NCI-H2107 treated with DMSO at 0.1 percent for 48 hours (cell line): Measurements from ENCODE around the gene MINDY4.
"Not testable (repeated sequence)": the region's sequence is repeated elsewhere in the genome, so short reads cannot be mapped to it uniquely, and the experiment has no call there.

ENCODE experiments used
- DNase-seq: peaks from one replicate; lab custom pipeline; 2025; ENCODE audit not compliant: unreplicated experiment; lab: John Stamatoyannopoulos, UW

Gene MINDY4

DNA sequence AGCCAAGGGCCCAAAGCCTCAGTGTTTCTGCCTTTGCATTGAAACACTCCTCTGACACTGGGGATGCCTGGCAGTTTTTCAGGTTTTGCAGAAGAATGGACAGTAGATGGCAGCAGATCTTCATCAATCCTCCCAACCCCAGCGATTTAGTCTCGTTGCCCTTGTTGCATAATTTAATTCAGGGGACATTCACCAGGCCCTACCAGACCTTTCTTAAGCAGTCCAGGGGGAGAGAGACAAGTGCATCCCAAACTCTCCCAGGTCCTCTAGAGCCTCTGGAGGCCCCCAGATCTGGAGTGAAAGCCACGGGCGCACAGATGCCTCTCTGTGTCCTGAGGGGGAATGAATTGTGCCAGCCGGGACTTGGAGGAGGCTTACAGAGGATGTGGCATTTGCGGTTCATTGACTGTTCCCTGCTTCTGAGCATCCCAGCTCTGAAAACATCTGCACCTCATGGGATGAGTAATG is 29.6 kb downstream of the MINDY4 start:
- DNase-seq: peak; percentile 89

DNA sequence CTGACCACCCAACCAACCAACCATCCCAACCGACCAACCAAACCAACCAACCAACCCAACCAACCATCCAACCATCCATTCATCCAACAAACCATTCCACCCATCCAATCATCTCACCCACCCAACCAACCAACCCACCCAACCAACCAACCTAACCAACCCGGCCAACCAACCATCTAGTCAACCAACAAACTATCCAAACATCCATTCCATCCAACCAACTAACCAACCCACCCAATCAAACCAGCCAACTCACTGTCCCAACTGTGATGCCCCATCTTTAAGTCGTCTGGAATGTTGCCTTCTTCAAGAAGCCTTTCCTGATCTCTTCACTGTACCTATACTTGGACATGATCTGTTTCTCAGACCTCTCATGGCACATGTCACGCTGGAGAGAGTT is 31.6 kb downstream of the MINDY4 start:
- DNase-seq: no peak

DNA sequence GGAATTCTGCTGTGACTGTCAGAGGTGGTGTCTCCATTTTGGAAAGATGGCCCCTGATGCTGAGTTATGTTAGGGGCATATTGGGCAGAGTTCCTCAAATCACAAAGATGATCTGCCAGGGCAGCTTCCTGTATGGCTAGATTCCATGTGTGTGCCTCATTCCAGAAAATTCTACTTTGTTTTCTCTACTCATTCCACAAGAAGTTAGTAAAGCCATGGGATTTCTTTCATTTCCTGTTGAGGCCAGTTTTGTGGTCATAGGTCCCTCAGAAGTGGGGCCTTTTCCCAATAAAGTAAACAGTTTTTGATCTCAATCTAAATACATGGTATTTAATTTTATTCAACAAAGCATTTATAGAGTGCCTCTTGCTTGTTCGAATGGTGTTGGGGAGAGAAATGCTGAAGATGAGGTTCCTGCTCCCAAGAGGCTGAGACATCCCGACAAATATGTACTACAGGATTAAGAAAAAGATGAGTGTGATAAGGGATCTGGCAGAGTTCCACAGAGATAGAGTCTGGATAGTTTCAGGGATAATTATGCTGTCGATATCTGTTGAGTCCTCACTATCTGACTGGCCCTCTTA is 33.0 kb downstream of the MINDY4 start:
- no peak for DNase-seq

DNA sequence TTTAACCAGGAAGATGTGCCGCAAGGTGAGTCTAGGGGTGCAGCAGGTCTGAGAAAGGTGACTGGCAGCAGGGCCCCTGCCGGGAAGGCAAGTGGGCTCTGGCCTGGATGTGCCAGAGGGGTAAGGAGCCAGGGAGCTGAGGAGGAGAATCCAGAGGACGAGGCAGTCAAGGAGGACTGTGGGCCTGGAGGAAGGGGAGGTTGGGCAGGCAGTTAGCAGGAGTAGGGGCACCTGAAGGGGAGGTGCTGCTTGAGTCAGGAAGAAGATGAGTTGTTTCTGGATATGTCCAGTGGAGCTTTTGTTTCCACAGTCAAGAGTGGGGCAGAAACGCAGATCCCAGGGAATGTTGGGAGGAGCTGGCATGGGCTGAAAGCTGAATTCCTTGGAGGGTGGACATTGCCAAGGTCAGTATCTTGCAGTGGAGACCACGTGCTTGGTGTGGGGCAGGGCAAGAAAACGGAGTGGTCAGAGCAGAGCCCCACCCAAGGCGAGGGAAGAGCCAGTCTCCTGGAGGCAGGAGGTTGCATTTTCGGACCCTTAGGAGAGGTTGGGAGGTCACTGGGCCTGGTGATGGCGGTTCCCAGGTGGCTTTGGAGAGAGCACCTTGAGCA is 34.0 kb downstream of the MINDY4 start:
- DNase-seq: no peak

DNA sequence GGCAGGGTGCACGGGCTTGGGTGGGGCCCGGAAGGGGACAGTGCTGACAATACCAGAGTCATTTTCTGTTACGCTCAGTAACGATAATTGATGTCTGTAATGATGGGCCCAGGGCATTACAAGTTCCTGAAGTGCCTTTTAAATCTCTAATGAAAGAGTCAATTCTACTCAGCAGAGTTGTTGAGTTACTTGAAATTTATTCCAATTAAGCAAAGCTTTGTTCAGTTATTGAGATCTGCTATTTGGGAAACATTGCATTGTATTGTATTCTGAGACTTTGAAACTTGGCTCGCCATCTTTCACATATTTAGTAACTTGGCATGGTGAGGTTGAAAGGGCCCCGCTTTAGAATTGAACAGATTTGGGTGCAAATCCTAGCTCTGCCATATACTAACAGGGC is 34.7 kb downstream of the MINDY4 start:
- no peak for DNase-seq

DNA sequence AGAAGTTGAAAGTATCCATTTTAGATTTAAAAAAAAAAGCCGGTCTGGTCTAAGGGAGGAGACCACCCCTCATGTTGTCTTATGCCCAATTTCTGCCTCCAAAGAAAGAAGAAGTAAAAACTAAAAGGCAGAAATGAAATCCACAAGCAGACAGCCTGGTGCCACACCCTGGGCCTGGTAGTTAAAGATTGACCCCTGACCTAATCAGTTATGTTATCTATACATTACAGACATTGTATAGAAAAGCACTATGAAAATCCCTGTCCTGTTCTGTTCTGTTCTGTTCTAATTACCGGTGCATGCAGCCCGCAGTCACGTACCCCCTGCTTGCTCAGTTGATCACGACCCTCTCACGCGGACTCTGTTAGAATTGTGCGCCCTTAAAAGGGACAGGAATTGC is 36.3 kb downstream of the MINDY4 start:
- DNase-seq: not testable (repeated sequence)

DNA sequence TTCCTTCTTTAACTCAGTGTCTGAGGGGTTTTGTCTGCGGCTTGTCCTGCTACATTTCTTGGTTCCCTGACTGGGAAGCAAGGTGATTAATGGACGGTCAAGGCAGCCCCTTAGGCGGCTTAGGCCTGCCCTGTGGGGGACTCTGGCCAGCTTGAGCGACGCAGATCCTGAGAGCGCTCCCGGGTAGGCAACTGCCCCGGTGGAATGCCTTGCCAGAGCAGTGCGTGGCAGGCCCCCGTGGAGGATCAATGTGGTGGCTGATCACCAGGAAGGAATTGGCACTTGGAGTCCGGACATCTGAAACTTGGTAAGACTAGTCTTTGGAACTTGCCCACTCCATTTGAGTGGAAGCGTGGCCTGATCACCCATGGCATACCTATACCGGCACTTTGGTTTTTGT is 36.7 kb downstream of the MINDY4 start:
- DNase-seq: not testable (repeated sequence)

DNA sequence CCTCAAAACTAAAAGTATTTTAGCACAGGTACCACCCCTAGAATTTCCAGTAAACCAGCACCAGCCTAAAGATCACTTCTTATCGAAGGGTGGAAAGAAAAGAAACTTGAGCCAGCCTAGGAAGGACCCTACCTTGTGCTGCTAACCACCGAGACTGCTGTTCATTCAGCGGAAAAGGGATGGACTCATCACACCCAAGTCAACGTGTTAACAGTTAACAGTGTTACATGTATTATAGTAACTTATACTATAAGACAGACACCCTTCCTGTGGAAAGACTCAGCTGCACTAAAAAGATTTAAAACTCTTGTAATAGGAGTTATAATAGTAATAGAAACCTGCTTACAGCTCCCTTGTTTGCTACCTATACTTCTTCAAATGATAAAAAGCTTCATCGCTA is 39.8 kb downstream of the MINDY4 start:
- no peak for DNase-seq

DNA sequence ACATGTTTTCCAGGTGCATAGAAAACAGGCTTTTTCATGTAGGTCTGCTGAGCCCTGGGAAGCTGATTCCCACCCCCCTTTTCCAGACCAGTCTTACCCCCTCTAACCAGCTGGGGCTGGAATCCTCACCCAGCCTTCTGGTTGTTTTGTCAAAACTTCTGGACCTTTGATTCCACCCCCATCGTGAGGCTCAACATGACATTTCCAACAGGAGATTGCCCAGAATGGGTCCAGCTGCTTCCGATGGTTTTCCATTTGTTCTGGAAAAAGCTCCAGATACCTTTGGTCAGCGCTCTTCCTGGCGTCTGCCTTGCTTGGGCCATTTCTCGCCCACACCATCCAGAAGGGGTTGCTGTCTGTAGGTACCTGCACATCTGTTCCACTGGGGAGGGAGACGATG is 41.5 kb downstream of the MINDY4 start:
- DNase-seq: no peak

DNA sequence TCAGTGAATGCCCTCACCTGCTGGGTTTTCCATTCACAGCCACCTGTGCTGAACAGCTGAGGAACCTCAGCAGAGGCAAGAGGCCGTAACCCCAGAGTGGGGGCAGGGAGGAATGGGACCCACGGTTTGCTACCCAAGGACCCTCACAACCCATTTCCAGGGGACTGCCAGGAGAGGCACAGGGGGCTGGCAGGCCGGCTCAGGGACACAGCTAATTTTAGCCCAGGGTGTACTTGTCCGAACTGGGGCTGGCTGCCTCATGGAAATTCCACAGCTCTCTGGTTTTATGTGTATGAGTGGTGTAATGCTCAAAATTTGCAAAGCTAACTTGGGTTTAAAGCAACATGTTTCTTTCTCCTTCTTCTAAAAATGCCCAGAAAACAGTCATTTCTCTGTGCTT is 42.2 kb downstream of the MINDY4 start:
- no peak for DNase-seq

DNA sequence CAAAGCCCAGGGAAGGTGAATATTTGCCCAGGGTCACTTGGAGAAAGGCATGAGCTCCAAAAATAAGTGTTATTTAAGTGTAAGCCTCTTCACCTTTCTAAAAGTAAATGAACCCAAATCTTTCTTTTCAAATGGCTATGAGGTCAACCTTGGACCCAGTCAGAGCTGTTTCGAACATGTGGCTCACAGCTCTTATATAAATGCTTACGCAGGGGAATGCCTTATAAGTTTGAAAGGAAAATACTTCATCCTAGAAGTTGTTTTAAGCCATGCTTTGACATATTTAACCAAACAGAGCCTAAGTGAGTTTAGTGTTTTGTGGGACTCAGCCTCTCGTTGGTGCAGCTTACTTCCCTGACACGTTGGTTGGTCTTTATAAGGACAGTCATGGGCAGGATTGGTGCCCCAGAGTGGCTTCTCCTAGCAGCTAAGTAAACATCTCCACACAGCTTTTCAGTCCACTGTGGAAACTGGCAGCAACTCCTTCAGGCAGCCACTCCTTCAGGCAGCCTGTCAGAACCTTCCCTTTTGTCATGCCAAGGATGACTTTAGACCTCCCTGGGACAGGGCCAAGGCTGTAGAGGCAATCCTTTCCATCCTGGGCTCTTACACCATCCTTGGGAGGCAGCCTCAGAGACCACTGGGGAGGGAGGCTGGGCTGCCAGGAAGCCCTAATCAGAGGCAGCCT is 43.6 kb downstream of the MINDY4 start:
- DNase-seq: no peak

DNA sequence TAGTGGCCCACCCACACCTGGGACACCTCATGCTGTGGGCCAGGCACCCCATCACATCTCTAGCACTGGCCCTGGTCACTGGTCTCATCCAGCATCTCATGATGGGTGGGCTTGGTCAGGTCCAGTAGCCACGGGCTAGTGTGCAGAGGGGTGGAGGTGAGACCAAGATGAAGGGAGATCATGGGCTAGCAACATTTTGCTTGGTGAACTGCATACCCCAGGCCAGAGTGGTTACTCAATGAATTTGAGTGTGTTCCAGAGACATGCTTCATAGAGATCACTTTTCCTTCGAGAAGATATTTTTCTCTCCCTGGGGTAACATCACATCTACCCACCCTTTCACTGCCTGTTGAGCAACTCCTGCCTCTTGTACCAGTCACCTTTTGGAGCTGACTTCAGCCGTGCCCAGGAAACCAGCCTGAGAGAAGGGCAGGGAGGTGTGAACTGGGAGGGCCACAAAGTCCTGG is 44.2 kb downstream of the MINDY4 start:
- DNase-seq: no peak

DNA sequence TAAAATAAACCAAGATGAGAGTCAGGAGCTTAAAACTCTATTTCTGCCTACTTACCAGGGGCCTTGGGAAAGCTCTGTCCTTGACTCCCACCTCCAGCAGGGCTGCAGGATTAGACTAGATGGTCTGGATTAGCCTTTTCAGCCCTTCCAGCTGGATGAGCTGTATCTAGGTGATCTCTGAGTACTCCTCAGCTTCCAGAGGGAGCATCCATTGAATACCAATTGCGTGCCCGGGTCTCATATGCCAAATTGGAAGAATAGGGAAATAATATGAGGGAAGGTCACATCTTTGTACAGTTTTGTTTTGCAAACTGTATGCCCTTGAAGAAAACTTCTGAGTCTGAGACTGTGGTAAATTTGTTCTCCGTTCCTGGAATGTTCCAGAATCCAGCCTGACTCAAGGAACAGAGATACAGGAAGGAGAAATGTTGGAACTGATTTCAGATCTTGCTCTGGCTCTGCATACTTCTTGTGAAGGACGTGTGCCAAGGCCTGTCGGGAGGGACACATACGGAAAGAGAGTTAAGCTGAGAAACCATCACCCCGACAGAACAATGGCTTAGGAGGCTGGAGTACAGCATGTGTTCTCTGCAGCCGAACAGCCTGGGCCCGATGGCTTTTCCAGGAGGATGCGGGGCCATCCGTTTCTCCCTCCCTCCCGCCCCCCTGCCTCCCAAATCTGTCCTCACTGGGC is 44.9 kb downstream of the MINDY4 start:
- no peak for DNase-seq

DNA sequence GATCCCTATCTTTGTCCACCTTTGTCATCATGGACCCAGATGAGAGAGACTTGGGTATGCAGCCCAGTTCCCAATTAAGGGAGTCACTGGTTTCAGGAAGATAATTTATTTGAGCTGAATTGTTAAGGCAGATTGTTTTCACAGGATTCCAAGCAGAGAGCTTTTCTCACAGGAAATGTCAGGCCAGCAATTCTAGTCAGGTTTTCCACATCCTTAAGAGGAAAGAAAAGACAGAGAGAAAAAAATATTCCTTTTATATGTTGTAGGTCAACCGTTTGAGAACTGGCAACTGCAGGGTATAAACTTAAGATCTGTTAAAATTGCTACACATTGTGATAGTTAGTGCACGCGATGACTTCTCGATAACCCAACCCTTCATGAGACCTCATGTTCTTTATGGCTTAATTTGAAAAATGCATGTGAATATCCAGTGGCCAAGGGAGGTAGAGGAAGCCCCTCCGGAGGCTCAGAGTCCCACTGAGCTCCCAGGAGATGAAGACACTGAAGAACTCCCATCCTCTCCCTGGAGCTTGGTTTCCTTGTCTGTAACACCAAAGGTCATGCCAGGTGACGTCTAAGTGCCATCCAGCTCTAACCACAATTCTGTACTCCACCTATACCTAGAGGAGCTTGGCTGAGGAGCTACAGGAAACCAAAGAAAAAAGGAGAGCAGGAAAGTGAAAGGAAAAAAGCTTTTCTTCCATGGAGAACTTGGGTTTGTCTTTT is 45.6 kb downstream of the MINDY4 start:
- peak; percentile 19 for DNase-seq

DNA sequence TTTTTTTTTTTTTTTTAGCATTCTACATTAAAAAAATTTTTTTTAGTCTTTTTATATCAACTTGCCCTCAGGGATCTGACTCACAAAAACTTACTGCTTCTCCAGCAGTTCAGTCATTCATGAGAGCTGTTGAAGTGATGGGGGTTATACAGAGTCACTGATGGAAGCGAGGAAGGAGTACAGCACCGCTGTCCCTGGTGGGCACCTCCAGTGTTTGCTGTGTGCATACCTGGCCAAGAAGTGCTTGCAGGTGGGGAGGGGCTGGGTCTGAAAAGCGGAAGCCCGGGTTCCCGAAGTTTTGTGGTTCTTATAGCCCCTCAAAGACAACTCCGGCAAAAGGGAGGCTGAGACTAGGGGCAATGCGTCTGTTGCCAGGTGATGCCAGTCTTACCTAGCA is 46.2 kb downstream of the MINDY4 start:
- DNase-seq: no peak

DNA sequence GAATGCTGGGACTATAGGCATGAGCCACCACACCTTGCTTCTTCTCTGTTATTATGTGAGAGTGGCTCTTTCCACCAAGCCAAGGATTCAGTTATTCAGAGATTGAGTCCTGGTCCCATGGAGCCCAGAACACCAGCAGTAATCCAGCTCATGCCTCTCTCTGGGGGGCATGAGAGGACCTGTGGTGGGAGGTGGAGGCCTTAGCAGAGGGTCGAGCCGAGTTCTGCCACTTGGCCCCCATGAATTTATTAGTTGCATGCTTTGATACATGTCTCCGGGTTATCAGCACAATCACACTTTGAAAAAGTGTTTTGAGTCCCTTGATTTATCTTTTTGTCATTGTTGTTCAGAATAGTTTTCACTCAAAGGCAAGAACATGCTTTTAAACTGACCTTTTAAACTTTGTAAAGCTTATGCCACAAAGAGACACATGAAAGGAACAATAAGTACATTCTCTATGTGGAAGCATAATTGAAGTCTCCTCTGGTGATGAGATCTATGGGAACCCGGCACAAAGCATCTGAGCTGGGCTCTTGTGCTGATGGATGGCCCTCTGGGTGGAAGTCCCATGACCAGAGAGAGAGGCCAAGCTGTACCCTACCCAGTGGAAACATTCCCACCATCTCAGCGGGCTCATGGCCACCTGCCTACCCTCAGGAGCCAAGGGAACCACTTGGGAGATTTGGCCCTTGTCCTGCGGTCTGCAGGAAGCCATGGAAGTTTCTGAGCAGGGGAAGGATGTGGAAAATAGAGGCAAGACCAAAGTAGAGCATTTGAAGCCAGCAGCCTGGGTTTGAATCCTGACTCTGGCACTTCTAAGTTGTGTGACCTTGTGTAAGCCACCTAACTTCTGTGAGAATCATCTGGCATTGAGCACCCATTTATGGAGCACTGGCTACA is 53.9 kb downstream of the MINDY4 start:
- DNase-seq: no peak

DNA sequence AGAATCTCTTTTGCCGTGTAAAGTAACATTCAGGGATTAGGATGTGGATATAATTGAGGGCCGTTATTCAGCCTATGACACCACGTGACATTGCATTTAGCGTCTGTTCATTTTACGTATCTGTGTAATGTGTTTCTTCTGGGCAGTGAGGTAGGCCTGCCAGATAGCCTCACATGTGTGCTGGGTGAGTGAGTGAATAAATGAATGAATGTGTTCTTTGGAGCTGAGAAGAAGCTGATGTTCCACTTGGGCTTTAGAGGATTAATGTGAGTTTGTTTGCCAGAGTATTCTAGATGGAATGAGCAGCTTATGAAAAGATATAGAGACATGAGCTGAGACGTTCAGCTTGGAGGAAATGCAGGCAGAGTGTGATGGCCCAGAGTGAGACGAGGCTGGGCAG is 55.0 kb downstream of the MINDY4 start:
- no peak for DNase-seq

DNA sequence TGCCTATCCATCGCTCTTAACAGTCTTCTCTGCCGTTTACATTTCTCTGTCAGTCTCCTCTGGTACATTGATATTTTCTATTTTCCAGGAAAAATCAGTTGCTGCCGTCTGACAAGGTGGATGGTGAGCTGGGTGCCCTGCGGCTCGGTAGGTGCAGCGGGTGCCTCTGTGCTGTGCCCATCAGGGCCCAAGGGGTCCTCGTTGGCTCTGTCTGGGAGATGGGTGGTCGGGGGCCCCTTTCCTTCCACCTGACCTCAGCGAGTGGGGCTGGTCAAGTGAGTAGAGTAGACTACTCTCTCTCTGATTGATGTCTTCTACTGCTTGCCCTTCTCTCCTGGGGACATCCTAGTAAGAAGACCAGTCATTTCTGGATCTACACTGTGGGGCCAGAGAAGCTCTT is 57.4 kb downstream of the MINDY4 start:
- DNase-seq: no peak

DNA sequence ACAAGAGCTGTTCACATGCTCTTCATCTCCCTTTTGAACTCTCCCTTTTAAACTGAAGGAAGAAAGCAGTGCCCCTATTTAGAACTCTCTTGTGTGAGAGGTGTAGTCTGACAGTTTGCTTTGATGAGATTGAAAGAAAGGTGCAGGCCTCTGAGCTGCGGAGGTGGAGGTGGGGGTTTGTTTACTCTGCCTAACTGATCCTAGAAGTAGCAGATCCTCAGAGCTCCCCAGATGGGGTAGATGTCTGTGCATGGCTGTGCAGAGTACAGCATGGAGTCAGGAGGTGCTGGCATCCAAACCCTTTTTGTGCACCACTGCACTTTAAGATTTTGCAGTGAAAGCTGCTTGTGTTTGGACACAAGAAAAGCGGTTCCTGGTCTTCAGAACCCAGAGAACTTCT is 58.3 kb downstream of the MINDY4 start:
- no peak for DNase-seq

DNA sequence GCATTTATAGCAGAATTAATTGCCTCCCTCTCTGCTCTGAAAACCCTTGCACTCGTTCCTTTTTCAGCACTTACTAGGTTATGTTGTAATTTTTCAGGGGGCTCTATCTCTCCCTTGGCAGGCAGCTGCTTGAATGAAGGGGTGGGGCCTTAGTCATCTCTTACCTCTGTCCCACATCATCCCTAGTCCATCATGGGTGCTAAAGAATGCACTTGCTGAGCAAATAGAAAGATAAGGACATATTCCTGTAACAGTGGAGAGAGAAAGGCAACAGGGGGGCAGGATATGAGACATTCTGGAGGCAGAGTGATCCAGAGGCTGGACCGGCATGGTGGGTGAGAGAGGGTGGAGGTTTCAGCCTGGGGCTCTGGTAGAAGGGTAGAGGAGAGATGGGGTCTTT is 60.0 kb downstream of the MINDY4 start:
- no peak for DNase-seq
